ENCODE data around the gene IL5RA. TPM values are rescaled to one million over a fixed set of nuclear protein-coding genes. Genes with fewer than 3 reads are reported as not detected.

The IL5RA gene
- total and polyA plus RNA-seq, 10 of the 15 experiments (the other 5 are each of a cell fraction or from before 2014, with no cell fraction given): 0.04 to 0.53 (median 0.14) TPM; not detected in 6

- TF ChIP-seq DPF2 (IDR thresholded peaks at IDR 0.05): peak; percentile 93
- TF ChIP-seq PBX3 (IDR thresholded peaks at IDR 0.05; ENCODE audit: insufficient replicate concordance, low read depth, low read length): no peak
- peak; percentile 46; the same call in 1 of the 2 replicates for TF ChIP-seq BMI1 (IDR thresholded peaks at IDR 0.05; ENCODE audit: borderline replicate concordance)
- peak in 1 of 2 experiments; percentile 39; a peak in 1 of 4 replicates for TF ChIP-seq BHLHE40 (IDR thresholded peaks at IDR 0.05; ENCODE audit: borderline replicate concordance in 1 of 2, low read depth in 2 of 2, low read length in 1 of 2)
- no peak for TF ChIP-seq JUND (IDR thresholded peaks at IDR 0.05; ENCODE audit: low read depth, low read length)
- 0 out of 2 replicates have a peak, but pooled peaks have one; percentile 11 for TF ChIP-seq CREB1 (IDR thresholded peaks at IDR 0.05; ENCODE audit: low read depth)
- TF ChIP-seq PKNOX1 (IDR thresholded peaks at IDR 0.05): peak; percentile 43; the same call in 1 of the 2 replicates
- TF ChIP-seq EED (IDR thresholded peaks at IDR 0.05; ENCODE audit: low read depth): peak; percentile 68
- 0 out of 2 replicates have a peak, but pooled peaks have one; percentile 16 for TF ChIP-seq GABPA (IDR thresholded peaks at IDR 0.05; ENCODE audit: low read depth)
- TF ChIP-seq CREM (IDR thresholded peaks at IDR 0.05; ENCODE audit: low read depth): peak; percentile 30; the same call in 1 of the 2 replicates
- TF ChIP-seq BCLAF1 (IDR thresholded peaks at IDR 0.05): no peak
- TF ChIP-seq ETV6 (conservative IDR thresholded peaks at IDR 0.05 in 1 of 2, IDR thresholded peaks at IDR 0.05 in 1 of 2; ENCODE audit: borderline replicate concordance in 1 of 2, low read depth in 1 of 2): peak in 1 of 2 experiments; percentile 59; a peak in 2 of 4 replicates
- peak; percentile 49; the same call in 1 of the 2 replicates for TF ChIP-seq RUNX3 (IDR thresholded peaks at IDR 0.05; ENCODE audit: low read length)
- TF ChIP-seq POLR2AphosphoS5 (IDR thresholded peaks at IDR 0.05; ENCODE audit: low read length): no peak
- no peak for TF ChIP-seq NFYA (IDR thresholded peaks at IDR 0.05; ENCODE audit: borderline replicate concordance, low read depth, low read length)
- no peak for TF ChIP-seq HDAC6 (IDR thresholded peaks at IDR 0.05; ENCODE audit: unreplicated experiment)
- TF ChIP-seq TCF3 (IDR thresholded peaks at IDR 0.05; ENCODE audit: borderline replicate concordance, insufficient read depth, low read depth, low read length): 0 out of 2 replicates have a peak, but pooled peaks have one; percentile 29
- no peak for TF ChIP-seq ZZZ3 (IDR thresholded peaks at IDR 0.05; ENCODE audit: control insufficient read depth, insufficient read length, low read depth)
- 0 out of 2 replicates have a peak, but pooled peaks have one; percentile 44 for TF ChIP-seq ZNF217 (IDR thresholded peaks at IDR 0.05)
- TF ChIP-seq NFIC (IDR thresholded peaks at IDR 0.05; ENCODE audit: low read depth, low read length): peak; percentile 65; the same call in 1 of the 2 replicates
Measured at GRCh38 chr3:3089017-3089416, 21.2 kb downstream of the IL5RA start (continued).

All from GM12878 (cell line).